ENCODE measurements around the gene MIDN.

- TF ChIP-seq, protein P1, sequence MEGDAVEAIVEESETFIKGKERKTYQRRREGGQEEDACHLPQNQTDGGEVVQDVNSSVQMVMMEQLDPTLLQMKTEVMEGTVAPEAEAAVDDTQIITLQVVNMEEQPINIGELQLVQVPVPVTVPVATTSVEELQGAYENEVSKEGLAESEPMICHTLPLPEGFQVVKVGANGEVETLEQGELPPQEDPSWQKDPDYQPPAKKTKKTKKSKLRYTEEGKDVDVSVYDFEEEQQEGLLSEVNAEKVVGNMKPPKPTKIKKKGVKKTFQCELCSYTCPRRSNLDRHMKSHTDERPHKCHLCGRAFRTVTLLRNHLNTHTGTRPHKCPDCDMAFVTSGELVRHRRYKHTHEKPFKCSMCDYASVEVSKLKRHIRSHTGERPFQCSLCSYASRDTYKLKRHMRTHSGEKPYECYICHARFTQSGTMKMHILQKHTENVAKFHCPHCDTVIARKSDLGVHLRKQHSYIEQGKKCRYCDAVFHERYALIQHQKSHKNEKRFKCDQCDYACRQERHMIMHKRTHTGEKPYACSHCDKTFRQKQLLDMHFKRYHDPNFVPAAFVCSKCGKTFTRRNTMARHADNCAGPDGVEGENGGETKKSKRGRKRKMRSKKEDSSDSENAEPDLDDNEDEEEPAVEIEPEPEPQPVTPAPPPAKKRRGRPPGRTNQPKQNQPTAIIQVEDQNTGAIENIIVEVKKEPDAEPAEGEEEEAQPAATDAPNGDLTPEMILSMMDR (IDR thresholded peaks at IDR 0.05; ENCODE audit: poor library complexity), result no peak
- TF ChIP-seq EZH2 (IDR thresholded peaks at IDR 0.05; ENCODE audit: borderline replicate concordance), result no peak
Measured at GRCh38 chr19:1238369-1239303, 9.7 kb upstream of the MIDN start.

All from hepatocyte (in vitro differentiated cells).